Adrenal gland (tissue), 12 donors: Measurements from ENCODE around the gene LACTBL1. TPM values are rescaled to one million over a fixed set of nuclear protein-coding genes. Genes with fewer than 3 reads are reported as not detected.
"Not testable (repeated sequence)": the region's sequence is repeated elsewhere in the genome, so short reads cannot be mapped to it uniquely, and the experiment has no call there.

Experiments used
- DNase-seq, 7 donors: peaks; one replicate each; pipeline ENCODE4 v3.0.0-alpha.2; 2019 to 2020
- H3K27ac ChIP-seq, 5 donors: fragments of 200-600 bp; sonication (generic) in 4 of 5; 1 replicate in 3 of 5; 2 replicates in 2 of 5; pipeline versions ENCODE4 v1.5.1 to v1.8.0; 2016 to 2020; ENCODE audit warnings: mild to moderate bottlenecking in 1 of 5
- H3K27me3 ChIP-seq: fragments of 200-600 bp; 2 replicates; pipeline ENCODE4 v1.8.0; 2021
- H3K36me3 ChIP-seq, 2 donors: fragments of 200-600 bp; replicated peaks in 1 of 2; 1 replicate in 1 of 2; 2 replicates in 1 of 2; pipeline versions ENCODE4 v1.5.1 to v1.8.0; 2018 to 2022
- H3K4me1 ChIP-seq, 2 donors: fragments of 200-600 bp; replicated peaks in 1 of 2; 1 replicate in 1 of 2; 2 replicates in 1 of 2; pipeline versions ENCODE4 v1.5.1 to v1.8.0; 2018 to 2021
- H3K4me3 ChIP-seq, 4 donors: fragments of 200-600 bp; sonication (generic) in 3 of 4; one replicate each; pipeline ENCODE4 v1.5.1; 2016 to 2018
- H3K9me3 ChIP-seq, 3 donors: fragments of 200-600 bp; sonication (generic) in 1 of 3; replicated peaks in 1 of 3; 1 replicate in 2 of 3; 2 replicates in 1 of 3; pipeline versions ENCODE4 v1.5.1 to v1.8.0; 2016 to 2021
- POLR2A ChIP-seq, 2 donors: fragments of 450-650 bp; IDR thresholded peaks; one replicate each; pipeline ENCODE4 v1.6.1; 2017; ENCODE audit warnings: antibody characterized with exemption in 2 of 2, mild to moderate bottlenecking in 2 of 2, moderate library complexity in 1 of 2
- WGBS, 4 donors: extraction: QIAGEN DNeasy Blood & Tissue Kit in 2 of 4; methylation state at CpG; one replicate each; pipeline versions ENCODE4 v1.1.5 to v1.1.7; 2013 to 2017; 5-methylcytosine and 5-hydroxymethylcytosine counted together
- intact Hi-C, 2 donors: fragments of 100-400 bp; cut with DNase I; formaldehyde crosslinking; loops; one replicate each; pipeline versions ENCODE4 v1.14.1 to v1.15.0; 2022 to 2023
- polyA plus RNA-seq, 3 donors: library from polyadenylated mRNA; stranded (reverse); fragments of 200-250 nt in 2 of 3; fragments of 350-450 nt in 1 of 3; fragmentation: Illumina TruSeq in 1 of 3; extraction: RNeasy Lipid Tissue Mini Kit (QIAGEN cat#74804) in 1 of 3; gene quantifications; one replicate each; pipeline ENCODE4 v1.2.3, GENCODE V29; 2013 to 2014
- total RNA-seq, 9 donors: library from RNA; depleted of rRNA in 4 of 9; stranded (reverse); fragments of >200 nt in 4 of 9; fragments of 120-200 nt in 1 of 9; fragmentation: NEBNext Ultra II Directional in 1 of 9; extraction: Animal tissue kit (Norgen Biotek cat#: 25700) in 1 of 9; gene quantifications; one replicate each; pipeline versions ENCODE4 v1.1.0 to v1.2.4, GENCODE V29; 2013 to 2023
- TF ChIP-seq, protein P1 (sequence below), 6 experiments: fragments of 450-650 bp in 4 of 6; fragments of 200-600 bp in 2 of 6; sonication (generic) in 1 of 6; IDR thresholded peaks; 1 replicate in 5 of 6; 2 replicates in 1 of 6; pipeline versions ENCODE4 v1.5.1 to v1.8.0; 2016 to 2021; ENCODE audit warnings: antibody characterized with exemption in 6 of 6, mild to moderate bottlenecking in 2 of 6, moderate library complexity in 1 of 6
- donor health status: healthy with polysubstance abuse.
- donor health status: Bipolar disorder and iron deficiency.
- donor health status: DM: yes; HTN: yes; CAD: no.
- donor health status: DM: no; HTN: no; CAD: no.
- donor health status: DM: no; HTN: no; CAD: no.
- donor health status: DM: yes; HTN: yes; CAD: no.

LACTBL1 gene
- total and polyA plus RNA-seq, 12 donors: not detected

DNA sequence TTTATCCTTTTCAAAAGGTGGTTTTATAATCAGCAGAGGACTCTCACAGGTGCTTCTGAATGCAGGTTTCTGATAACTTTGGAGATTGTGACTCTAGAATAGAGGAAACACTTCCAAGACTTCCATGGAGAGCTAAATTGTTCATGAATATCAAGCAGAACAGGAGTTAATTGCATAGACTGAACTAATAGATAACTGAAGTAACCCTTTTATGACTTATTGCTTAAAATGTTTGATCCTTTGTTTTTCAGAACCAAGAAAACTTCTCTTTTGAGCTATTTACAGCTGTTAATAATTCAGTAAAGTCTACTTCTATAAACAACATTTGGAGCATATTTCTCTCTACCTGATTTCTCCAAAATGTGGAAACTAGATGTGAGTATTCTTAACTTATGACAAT lies 23.1 kb upstream of the LACTBL1 start:
- DNase-seq: no peak
- H3K27me3 ChIP-seq: no peaks in the 10 kb centered on the region
- H3K4me3 ChIP-seq: no peak overlapping the region
- no peak overlapping the region for H3K27ac ChIP-seq
- H3K9me3 ChIP-seq: no peaks in the 10 kb centered on the region
- no peaks in the 10 kb centered on the region for H3K4me1 ChIP-seq
- intact Hi-C loops: no loop called here
- H3K36me3 ChIP-seq: no peaks in the 10 kb centered on the region
- TF ChIP-seq POLR2A (IDR thresholded peaks at IDR 0.05): no peak
- TF ChIP-seq, protein P1, sequence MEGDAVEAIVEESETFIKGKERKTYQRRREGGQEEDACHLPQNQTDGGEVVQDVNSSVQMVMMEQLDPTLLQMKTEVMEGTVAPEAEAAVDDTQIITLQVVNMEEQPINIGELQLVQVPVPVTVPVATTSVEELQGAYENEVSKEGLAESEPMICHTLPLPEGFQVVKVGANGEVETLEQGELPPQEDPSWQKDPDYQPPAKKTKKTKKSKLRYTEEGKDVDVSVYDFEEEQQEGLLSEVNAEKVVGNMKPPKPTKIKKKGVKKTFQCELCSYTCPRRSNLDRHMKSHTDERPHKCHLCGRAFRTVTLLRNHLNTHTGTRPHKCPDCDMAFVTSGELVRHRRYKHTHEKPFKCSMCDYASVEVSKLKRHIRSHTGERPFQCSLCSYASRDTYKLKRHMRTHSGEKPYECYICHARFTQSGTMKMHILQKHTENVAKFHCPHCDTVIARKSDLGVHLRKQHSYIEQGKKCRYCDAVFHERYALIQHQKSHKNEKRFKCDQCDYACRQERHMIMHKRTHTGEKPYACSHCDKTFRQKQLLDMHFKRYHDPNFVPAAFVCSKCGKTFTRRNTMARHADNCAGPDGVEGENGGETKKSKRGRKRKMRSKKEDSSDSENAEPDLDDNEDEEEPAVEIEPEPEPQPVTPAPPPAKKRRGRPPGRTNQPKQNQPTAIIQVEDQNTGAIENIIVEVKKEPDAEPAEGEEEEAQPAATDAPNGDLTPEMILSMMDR (IDR thresholded peaks at IDR 0.05): no peak

DNA sequence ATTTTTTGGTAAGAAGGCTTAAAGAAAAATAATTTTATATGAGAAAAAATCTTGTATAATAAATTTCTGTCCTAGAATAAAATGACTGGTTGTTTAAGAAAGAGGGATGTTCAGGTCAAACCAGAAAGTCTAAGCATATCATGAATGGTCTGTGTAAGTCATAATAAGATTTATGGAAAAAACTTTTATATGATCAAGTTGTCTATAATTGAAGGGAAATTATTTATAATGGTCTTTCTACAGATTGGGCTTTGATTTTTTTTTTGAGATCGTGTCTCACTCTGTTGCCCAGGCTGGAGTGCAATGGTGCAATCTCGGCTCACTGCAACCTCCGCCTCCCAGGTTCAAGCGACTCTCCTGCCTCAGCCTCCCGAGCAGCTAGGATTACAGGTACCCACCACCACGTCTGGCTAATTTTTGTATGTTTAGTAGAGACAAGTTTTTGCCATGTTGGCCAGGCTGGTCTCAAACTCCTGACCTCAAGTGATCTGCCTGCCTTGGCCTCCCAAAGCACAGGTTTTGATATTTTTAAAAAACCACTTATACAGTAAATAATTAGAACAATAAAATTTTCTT lies 20.6 kb upstream of the LACTBL1 start:
- WGBS, 4 donors: 78 to 86% (median 84%) methylated on average over 6 of the region's 6 CpGs
- H3K27ac ChIP-seq, H3K4me3 ChIP-seq, H3K27me3 ChIP-seq, intact Hi-C loops, DNase-seq, H3K36me3 ChIP-seq, H3K4me1 ChIP-seq, H3K9me3 ChIP-seq: not testable (repeated sequence)

DNA sequence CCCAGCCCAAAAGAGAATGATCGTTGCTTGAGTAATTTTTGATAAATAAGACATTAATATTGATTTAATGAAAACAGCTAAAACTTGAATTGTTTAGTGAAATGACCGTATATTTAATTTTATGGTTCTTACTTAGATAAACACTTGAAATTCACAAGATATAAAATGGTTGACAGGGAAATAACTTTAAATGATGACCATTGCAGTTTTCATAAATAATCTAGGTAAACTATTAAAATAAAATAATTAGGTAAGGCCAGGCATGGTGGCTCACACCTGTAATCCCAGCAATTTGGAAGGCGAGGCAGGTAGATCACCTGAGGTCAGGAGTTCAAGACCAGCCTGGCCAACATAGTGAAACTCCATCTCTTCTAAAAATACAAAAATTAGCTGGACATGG lies 19.7 kb upstream of the LACTBL1 start:
- H3K36me3 ChIP-seq, H3K27ac ChIP-seq, H3K27me3 ChIP-seq, H3K4me3 ChIP-seq, H3K9me3 ChIP-seq, H3K4me1 ChIP-seq, intact Hi-C loops, DNase-seq: not testable (repeated sequence)
- 66 to 82% (median 77%) methylated on average over 3 of the region's 3 CpGs for WGBS, 4 donors

DNA sequence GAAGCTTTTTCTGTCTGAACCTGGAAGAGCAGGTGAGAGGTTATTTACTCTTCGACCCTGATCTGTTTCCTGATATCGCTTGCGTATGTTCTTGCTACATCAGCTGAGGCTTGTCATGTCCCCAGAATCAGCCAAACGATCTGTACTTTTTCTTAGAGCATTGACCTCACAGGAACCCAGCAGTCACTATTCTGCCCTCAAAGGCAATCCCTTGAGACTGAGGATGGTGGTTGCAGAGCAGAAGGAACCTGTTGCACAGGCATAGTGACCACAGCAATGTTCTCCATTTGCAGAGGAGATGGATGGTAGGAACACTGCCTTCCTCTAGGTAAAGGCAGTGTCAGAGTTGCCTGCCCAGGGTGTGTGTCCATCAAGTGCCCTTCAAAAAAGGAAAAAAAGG lies 11.3 kb upstream of the LACTBL1 start:
- Histone ChIP-seq H3K36me3 (no peaks in the 10 kb centered on the region), H3K4me1 (peaks cover 0 to 4% of the 10 kb centered on the region in 2 donors), H3K27ac (no peak overlapping the region), H3K9me3 (no peaks in the 10 kb centered on the region), H3K27me3 (no peaks in the 10 kb centered on the region), H3K4me3 (no peak overlapping the region)
- TF ChIP-seq, protein P1 (IDR thresholded peaks at IDR 0.05): no peak
- TF ChIP-seq POLR2A (IDR thresholded peaks at IDR 0.05): no peak
- no peak for DNase-seq
- intact Hi-C loops: loop anchor here (5.0 to 10.0 kb wide), 2 partner anchors 103 to 291 kb away; no protein-coding TSS in a partner anchor
- 81 to 89% (median 83%) methylated on average over 4 of the region's 4 CpGs for WGBS, 4 donors

DNA sequence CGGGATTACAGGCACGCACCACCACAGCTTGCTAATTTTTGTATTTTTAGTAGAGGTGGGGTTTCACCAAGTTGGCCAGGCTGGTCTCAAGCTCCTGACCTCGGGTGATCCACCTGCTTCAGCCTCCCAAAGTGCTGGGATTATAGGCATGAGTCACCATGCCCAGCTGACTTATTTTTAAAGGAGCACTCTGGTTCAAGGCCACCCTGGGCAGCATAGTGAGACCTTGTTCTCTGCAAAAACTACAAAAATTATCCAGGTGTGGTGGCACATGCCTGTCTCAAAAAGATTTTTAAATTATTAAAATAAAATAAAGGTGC lies 7.8 kb upstream of the LACTBL1 start:
- H3K4me1 ChIP-seq, H3K27ac ChIP-seq, H3K27me3 ChIP-seq, H3K36me3 ChIP-seq, H3K9me3 ChIP-seq, H3K4me3 ChIP-seq: not testable (repeated sequence)
- intact Hi-C loops: loop anchor here (5.0 to 10.0 kb wide), 2 partner anchors 107 to 294 kb away; no protein-coding TSS in a partner anchor
- 63 to 78% (median 74%) methylated on average over 3 of the region's 3 CpGs for WGBS, 4 donors
- peak in 6 of 7 donors; percentile 35 to 62 (median 44) for DNase-seq

DNA sequence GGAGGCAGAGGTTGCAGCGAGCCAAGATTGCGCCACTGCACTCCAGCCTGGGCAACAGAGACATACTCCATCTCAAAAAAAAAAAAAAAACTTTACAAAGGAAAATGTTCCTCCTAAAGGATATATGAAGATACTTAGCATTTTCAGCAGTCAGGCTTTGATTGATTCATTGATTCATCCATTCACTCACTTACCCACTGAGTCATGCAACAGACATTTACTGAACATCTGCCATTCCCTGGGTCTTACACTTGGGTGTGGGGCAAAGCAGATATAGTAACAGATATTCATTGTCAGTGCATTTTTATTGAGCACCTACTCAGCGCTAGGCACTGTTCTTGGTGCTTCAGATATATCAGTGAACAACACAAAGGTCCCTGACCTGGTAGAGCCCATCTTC lies 5.6 kb upstream of the LACTBL1 start:
- intact Hi-C loops: loop anchor here in 1 of 2 donors (5.0 kb wide), 1 partner anchor 209 kb away; no protein-coding TSS in a partner anchor
- TF ChIP-seq POLR2A (IDR thresholded peaks at IDR 0.05): no peak
- TF ChIP-seq, protein P1 (IDR thresholded peaks at IDR 0.05): no peak
- 83 to 98% (median 96%) methylated on average over 2 to 3 of the region's 3 CpGs for WGBS, 4 donors

More for the DNA sequence above, 5.6 kb upstream of the LACTBL1 start:
- Histone ChIP-seq H3K27me3 (no peaks in the 10 kb centered on the region), H3K4me1 (peaks cover 0 to 4% of the 10 kb centered on the region in 2 donors), H3K9me3 (no peaks in the 10 kb centered on the region), H3K36me3 (no peaks in the 10 kb centered on the region), H3K4me3 (no peak overlapping the region), H3K27ac (no peak overlapping the region)
- DNase-seq: no peak
